AG04449 (cell line): Measurements from ENCODE around the gene RBFOX1.

Experiments
- CTCF ChIA-PET: fragments of 350-600 bp; formaldehyde crosslinking; extraction: SDS; loops from one replicate; lab custom pipeline; 2021; ENCODE audit warnings: antibody characterized with exemption; lab: Yijun Ruan, JAX
- POLR2A ChIA-PET: fragments of 400-600, 350-600 bp; formaldehyde crosslinking; extraction: SDS; loops from one replicate; lab custom pipeline; 2020; ENCODE audit warnings: antibody characterized with exemption, inconsistent platforms; lab: Yijun Ruan, JAX
- DNase-seq: peaks from one replicate; pipeline ENCODE4 v3.0.0-alpha.2; 2010; ENCODE audit warnings: low read depth, low spot score
- H3K4me3 ChIP-seq: 2 replicates; pipeline ENCODE4 v1.5.1; 2011; ENCODE audit warnings: low read depth, mild to moderate bottlenecking, control low read depth, low read length
- TF ChIP-seq, protein P1 (sequence below): IDR thresholded peaks from one replicate; pipeline ENCODE4 v1.5.1; 2011; ENCODE audit warnings: mild to moderate bottlenecking, moderate library complexity, low read length, control low read depth, inconsistent platforms; ENCODE audit not compliant: insufficient read depth; ENCODE audit errors: missing control alignments

RBFOX1 gene

DNA sequence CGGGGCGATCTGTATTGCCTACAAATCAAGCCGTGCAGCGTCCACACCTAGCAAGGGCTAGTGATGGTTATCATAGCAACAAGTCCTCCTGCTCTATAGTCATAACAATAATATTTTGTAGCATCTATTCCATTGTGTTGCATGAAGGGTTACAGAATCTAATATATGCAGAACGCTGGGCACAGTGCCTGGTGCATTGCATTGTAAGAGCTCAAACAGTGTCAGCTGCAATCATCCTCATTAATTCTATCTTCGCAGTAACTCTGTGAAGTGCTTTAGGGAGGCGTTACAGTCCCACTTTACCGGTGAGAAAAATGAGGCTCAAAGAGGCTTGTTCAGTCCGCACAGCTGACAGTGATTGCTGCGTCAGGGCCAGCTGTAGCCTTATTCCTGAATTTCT lies 149.4 kb downstream of the RBFOX1 start:
- POLR2A ChIA-PET, result no interaction called here

DNA sequence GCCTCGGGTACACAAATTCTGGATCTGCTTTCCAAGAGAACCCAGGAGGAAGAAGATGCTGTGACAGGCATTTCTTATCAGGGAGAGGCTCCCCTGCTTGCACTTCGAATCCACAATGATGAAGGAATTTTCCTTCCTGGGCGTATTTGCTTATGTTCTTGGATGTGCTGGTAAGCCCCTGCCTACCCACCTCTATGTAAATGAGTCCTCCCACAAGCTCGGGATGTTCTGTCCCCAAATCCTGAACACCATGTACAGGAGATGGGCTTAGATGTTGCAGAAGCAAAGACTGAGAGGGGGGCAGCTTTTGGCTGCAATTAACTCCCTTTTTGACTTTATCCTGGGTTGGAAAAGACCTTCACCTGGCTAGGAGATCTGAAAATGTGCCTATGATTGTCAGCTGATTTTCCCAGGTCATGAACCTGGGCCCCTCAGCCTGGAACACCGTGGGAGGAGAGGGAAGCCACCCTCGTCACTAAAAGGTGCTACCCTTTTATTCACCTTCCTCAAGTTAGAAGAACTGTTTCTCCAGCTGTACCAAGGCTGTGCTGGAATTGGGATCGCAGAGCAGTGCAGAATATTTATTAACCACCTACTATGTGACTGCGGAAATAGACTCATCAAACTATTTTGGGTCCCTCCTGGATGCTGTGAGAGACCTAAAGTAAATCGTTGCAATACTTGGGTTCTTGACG lies 150.1 kb downstream of the RBFOX1 start:
- H3K4me3 ChIP-seq, result no peak overlapping the region
- ChIA-PET POLR2A (no interaction called here), CTCF (no interaction called here)
- DNase-seq, result no peak
- TF ChIP-seq, protein P1, sequence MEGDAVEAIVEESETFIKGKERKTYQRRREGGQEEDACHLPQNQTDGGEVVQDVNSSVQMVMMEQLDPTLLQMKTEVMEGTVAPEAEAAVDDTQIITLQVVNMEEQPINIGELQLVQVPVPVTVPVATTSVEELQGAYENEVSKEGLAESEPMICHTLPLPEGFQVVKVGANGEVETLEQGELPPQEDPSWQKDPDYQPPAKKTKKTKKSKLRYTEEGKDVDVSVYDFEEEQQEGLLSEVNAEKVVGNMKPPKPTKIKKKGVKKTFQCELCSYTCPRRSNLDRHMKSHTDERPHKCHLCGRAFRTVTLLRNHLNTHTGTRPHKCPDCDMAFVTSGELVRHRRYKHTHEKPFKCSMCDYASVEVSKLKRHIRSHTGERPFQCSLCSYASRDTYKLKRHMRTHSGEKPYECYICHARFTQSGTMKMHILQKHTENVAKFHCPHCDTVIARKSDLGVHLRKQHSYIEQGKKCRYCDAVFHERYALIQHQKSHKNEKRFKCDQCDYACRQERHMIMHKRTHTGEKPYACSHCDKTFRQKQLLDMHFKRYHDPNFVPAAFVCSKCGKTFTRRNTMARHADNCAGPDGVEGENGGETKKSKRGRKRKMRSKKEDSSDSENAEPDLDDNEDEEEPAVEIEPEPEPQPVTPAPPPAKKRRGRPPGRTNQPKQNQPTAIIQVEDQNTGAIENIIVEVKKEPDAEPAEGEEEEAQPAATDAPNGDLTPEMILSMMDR, result no peak

More for the DNA sequence above, 149.4 kb downstream of the RBFOX1 start:
- CTCF ChIA-PET, result no interaction called here
- TF ChIP-seq, protein P1, result no peak
- DNase-seq, result no peak
- H3K4me3 ChIP-seq, result no peak overlapping the region

DNA sequence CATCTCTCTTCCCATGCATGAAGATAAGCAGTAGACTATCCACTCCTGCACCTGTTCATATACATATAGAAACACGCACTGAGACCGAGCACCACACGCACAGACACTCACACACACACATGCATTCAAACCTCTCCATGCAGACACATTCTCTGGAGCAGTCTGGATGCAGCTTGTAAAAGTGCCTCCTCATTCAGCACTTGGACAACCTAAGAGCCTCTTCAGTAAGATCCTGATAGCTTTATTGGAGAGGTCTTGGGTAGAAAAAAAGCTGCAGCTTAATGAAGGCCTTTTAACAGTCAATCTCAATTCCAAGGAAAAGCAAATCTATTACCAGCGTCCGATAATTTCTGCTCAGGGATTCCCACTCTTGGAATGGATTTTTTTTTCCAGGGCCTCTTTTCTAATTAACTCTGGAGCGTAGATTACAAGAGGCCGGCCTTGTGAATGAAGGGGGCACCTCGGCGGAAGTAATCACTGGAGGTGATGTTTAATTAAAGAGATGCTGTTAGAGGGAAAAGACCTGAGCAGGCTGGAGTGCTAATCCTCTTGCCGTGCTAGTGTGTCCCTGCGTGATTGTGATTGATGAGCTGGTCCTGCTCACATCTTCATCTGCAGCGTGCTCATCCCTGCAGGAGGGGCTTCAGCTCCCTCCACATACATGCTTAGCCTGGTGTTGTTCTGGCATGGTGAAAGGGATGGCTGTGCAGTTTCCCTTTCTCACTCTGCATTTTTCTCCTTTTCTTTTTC lies 155.1 kb downstream of the RBFOX1 start:
- no peak overlapping the region for H3K4me3 ChIP-seq
- DNase-seq, result no peak
- ChIA-PET POLR2A (no interaction called here), CTCF (no interaction called here)
- TF ChIP-seq, protein P1, result no peak

DNA sequence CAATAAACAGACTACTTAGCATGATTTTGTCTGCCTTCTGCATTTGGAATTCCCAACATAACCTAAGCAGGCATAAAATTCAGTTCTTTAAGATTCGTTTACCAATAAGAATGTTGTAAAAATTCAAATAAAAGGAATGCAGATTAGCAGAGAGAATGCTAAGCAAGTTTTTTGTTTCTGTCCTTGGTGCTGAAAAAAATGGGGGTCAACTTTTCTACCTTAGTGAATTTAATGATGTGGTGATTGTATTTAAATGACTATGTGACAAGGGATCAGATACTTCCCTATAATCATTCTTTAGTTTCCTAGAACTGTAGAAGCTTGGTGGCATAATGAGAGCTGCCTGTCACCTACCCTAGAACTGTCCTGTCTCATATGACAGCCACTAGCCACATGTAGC lies 159.5 kb downstream of the RBFOX1 start:
- POLR2A ChIA-PET, result no interaction called here
- CTCF ChIA-PET, result no interaction called here
- TF ChIP-seq, protein P1, result no peak
- H3K4me3 ChIP-seq, result no peak overlapping the region
- DNase-seq, result no peak

DNA sequence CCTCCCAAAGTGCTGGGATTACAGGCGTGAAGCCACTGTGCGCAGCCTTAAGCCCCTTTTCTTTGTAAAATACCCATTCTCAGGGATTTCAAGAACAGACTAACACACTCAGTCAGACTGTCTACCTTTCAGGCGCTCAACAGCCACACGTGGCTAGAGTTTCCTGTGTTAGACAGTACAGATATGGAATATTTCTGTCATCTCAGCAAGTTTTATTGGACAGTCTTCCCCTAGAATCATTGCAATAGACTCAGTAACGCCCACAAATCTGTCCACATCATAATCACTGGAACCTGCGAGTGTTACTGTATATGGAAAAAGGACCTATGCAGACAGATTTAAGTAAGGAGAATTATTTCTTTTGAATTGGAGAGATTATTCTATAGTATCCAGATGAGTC lies 160.5 kb downstream of the RBFOX1 start:
- TF ChIP-seq, protein P1, result no peak
- CTCF ChIA-PET, result no interaction called here
- POLR2A ChIA-PET, result no interaction called here
- no peak for DNase-seq
- no peak overlapping the region for H3K4me3 ChIP-seq

DNA sequence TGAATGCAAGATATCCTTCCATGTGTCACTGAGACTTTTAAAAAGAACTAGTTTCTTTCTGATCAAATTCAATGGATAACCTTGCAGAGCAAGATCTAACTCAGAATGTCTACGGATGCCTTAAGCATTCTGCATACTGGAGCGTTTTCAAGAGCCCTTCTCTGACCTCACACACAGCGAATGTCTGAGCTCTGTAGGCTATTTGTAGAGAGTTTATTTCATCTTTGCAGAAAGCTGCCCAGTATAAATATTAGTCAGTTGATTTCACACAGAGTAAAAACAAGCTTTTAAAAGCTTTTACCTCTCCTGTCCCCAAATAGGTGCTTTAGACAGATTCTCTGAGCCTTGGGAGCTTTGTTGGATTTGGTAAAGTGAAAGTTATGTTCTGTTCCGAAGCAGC lies 165.0 kb downstream of the RBFOX1 start:
- ChIA-PET POLR2A (no interaction called here), CTCF (no interaction called here)
- no peak overlapping the region for H3K4me3 ChIP-seq
- DNase-seq, result no peak
- TF ChIP-seq, protein P1, result no peak
